Measurements from ENCODE around the gene FAM222B. TPM values are rescaled to one million over a fixed set of nuclear protein-coding genes. Genes with fewer than 3 reads are reported as not detected.

The FAM222B gene
- total RNA-seq, 4 donors from 2014 or later = 12.1 to 20.7 (median 17.8) TPM

DNA sequence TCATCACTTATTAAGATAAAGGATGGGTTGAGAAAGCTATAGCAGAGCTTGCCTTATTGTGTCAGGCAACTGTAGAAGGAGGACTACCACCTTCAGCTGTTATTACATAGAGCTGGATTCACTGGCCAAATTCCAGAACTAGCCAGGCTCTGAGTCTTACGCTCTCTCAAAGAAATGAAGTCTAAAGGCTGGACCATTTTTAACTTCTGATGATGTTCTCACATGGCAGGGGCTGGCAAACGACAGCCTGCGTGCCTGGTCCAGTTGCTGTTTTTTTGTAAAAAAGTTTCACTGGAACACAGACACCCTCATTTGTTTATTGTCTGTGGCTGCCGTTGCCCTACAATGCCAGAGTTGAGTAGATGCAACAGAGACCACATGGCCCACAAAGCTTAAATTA, 77.6 kb downstream of the FAM222B start:
- Histone ChIP-seq H3K27me3 (no peaks in the 10 kb centered on the region), H3K4me1 (peaks cover 13% of the 10 kb centered on the region), H3K36me3 (peaks cover 28% of the 10 kb centered on the region), H3K9me3 (no peaks in the 10 kb centered on the region), H3K4me3 (no peak overlapping the region), H3K27ac (no peak overlapping the region)
- TF ChIP-seq POLR2AphosphoS5 (IDR thresholded peaks at IDR 0.05) (no peak), CTCF (IDR thresholded peaks at IDR 0.05) (no peak), EP300 (IDR thresholded peaks at IDR 0.05) (no peak), POLR2A (IDR thresholded peaks at IDR 0.05) (no peak)
- DNase-seq (ENCODE audit: low spot score in 2 of 2) = peak in 1 of 2 donors; percentile 35
- WGBS = 81% methylated on average over 4 of the region's 4 CpGs

DNA sequence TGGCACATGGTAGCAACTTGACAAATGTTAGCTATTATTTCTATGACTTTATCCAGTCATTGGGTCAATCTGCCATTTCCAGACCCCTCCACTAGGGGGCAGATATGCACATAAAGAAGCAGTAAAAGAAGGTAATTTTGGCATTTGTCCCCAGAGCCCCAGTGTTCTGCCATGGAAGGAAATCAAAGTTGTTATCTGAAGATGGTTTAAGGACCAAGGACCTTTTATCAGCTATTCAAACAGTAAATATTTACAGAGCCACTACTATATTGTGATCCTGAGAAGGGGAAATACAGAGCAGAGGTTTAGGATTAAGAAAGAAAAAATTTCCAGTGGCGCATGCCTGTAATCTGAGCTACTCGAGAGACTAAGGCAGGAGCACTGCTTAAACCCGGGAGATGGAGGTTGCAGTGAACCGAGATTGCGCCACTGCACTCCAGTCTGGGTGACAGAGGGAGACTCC, 78.8 kb downstream of the FAM222B start:
- Histone ChIP-seq H3K4me1 (peaks cover 13% of the 10 kb centered on the region), H3K27me3 (no peaks in the 10 kb centered on the region), H3K36me3 (peaks cover 40% of the 10 kb centered on the region), H3K4me3 (no peak overlapping the region), H3K27ac (no peak overlapping the region), H3K9me3 (no peaks in the 10 kb centered on the region)
- 69% methylated on average over 5 of the region's 5 CpGs for WGBS
- TF ChIP-seq POLR2AphosphoS5 (IDR thresholded peaks at IDR 0.05) (no peak), CTCF (IDR thresholded peaks at IDR 0.05) (peak; percentile 83 to 91)
- DNase-seq (ENCODE audit: low spot score in 2 of 2) = peak in 1 of 2 donors; percentile 86

GRCh38 chr17:28763137-28763799, 79.3 kb downstream of the FAM222B start:
- no peak for TF ChIP-seq POLR2A (IDR thresholded peaks at IDR 0.05)
- no peak for TF ChIP-seq POLR2AphosphoS5 (IDR thresholded peaks at IDR 0.05)
- no peak for TF ChIP-seq CTCF (IDR thresholded peaks at IDR 0.05)
- TF ChIP-seq EP300 (IDR thresholded peaks at IDR 0.05) = no peak
- no peak overlapping the region for H3K27ac ChIP-seq
- H3K9me3 ChIP-seq = no peaks in the 10 kb centered on the region
- peaks cover 13% of the 10 kb centered on the region for H3K4me1 ChIP-seq
- H3K36me3 ChIP-seq = peaks cover 45% of the 10 kb centered on the region
- WGBS = 88% methylated on average over 1 of the region's 1 CpG
- no peak overlapping the region for H3K4me3 ChIP-seq
- H3K27me3 ChIP-seq = no peaks in the 10 kb centered on the region
- peak in 1 of 2 donors; percentile 13 for DNase-seq (ENCODE audit: low spot score in 2 of 2)

- no peak for TF ChIP-seq EP300 (IDR thresholded peaks at IDR 0.05)
- TF ChIP-seq POLR2A (IDR thresholded peaks at IDR 0.05) = no peak
- TF ChIP-seq POLR2AphosphoS5 (IDR thresholded peaks at IDR 0.05) = no peak
- TF ChIP-seq CTCF (IDR thresholded peaks at IDR 0.05) = no peak
- H3K36me3 ChIP-seq = peaks cover 53% of the 10 kb centered on the region
- H3K9me3 ChIP-seq = no peaks in the 10 kb centered on the region
- DNase-seq (ENCODE audit: low spot score in 2 of 2) = peak; percentile 70 to 82
- peak overlapping the region; percentile 4 for H3K27ac ChIP-seq
- peaks cover 13% of the 10 kb centered on the region for H3K4me1 ChIP-seq
- H3K4me3 ChIP-seq = no peak overlapping the region
- no peaks in the 10 kb centered on the region for H3K27me3 ChIP-seq
- 49% methylated on average over 9 of the region's 9 CpGs for WGBS
Observed at GRCh38 chr17:28760601-28761562, 81.7 kb downstream of the FAM222B start.

Data from suprapubic skin (tissue), 4 donors.